GM12892 (cell line): ENCODE results near the gene PSMD7. TPM values are rescaled to one million over a fixed set of nuclear protein-coding genes. Genes with fewer than 3 reads are reported as not detected.

Experiments
- DNase-seq: peaks from one replicate; pipeline ENCODE4 v3.0.0; 2011; ENCODE audit not compliant: insufficient read length
- FAIRE-seq: peaks from 2 replicates; lab custom pipeline; 2011; peaks lifted over from hg19 to GRCh38; lab: Jason Lieb, UNC
- POLR2A ChIP-seq: IDR thresholded peaks from 2 replicates; pipeline ENCODE4 v1.6.1; 2011; ENCODE audit warnings: low read depth, low read length, control low read depth
- POLR2AphosphoS5 ChIP-seq: IDR thresholded peaks from 2 replicates; pipeline ENCODE4 v1.6.1; 2011; ENCODE audit warnings: low read depth, low read length, control low read depth
- TAF1 ChIP-seq: IDR thresholded peaks from 2 replicates; pipeline ENCODE4 v1.6.1; 2011; ENCODE audit warnings: low read depth, mild to moderate bottlenecking, control low read depth, low read length, borderline replicate concordance
- polyA plus RNA-seq: library from polyadenylated mRNA; unstranded; fragments of >200 nt; gene quantifications from one replicate; pipeline ENCODE4 v1.2.1, GENCODE V29; 2012; ENCODE audit warnings: missing spikeins, inconsistent platforms; ENCODE audit not compliant: missing spikeins

PSMD7 gene
- polyA plus RNA-seq = 78.5 TPM

- TF ChIP-seq POLR2AphosphoS5 (peak; percentile 95), TAF1 (peak; percentile 55; the same call in 1 of the 2 replicates), POLR2A (peak; percentile 88)
- FAIRE-seq (peak; percentile 93), DNase-seq (peak; percentile 82)
Measured at GRCh38 chr16:74296432-74297144, at the start of gene PSMD7. Gene PSMD7 (plus strand): TSS chr16:74296814. CDS start chr16:74296915, 101 bp downstream.

GRCh38 chr16:74249254-74249653, 47.4 kb upstream of the PSMD7 start:
- TF ChIP-seq POLR2AphosphoS5 (no peak), POLR2A (no peak), TAF1 (no peak)
- no peak for DNase-seq
- FAIRE-seq = no peak

- TF ChIP-seq POLR2AphosphoS5 = no peak
- no peak for TF ChIP-seq TAF1
- TF ChIP-seq POLR2A = no peak
- no peak for FAIRE-seq
- DNase-seq = no peak
Measured at GRCh38 chr16:74249846-74250245, 46.8 kb upstream of the PSMD7 start.

- TF ChIP-seq POLR2AphosphoS5 (no peak), TAF1 (no peak), POLR2A (no peak)
- FAIRE-seq (no peak), DNase-seq (no peak)
Measured at GRCh38 chr16:74252329-74252728, 44.3 kb upstream of the PSMD7 start.

GRCh38 chr16:74253161-74253938, 43.3 kb upstream of the PSMD7 start:
- DNase-seq = no peak
- no peak for FAIRE-seq

GRCh38 chr16:74257061-74257460, 39.6 kb upstream of the PSMD7 start:
- TF ChIP-seq POLR2A = no peak
- TF ChIP-seq POLR2AphosphoS5 = no peak
- no peak for TF ChIP-seq TAF1
- no peak for DNase-seq
- FAIRE-seq = no peak

More at GRCh38 chr16:74253161-74253938, 43.3 kb upstream of the PSMD7 start:
- no peak for TF ChIP-seq TAF1
- no peak for TF ChIP-seq POLR2A
- no peak for TF ChIP-seq POLR2AphosphoS5

- FAIRE-seq (no peak), DNase-seq (no peak)
- no peak for TF ChIP-seq POLR2AphosphoS5
- no peak for TF ChIP-seq POLR2A
- TF ChIP-seq TAF1 = no peak
Measured at GRCh38 chr16:74261068-74261467, 35.5 kb upstream of the PSMD7 start.

- DNase-seq = no peak
- FAIRE-seq = no peak
- TF ChIP-seq POLR2A (no peak), POLR2AphosphoS5 (no peak), TAF1 (no peak)
Measured at GRCh38 chr16:74264811-74265210, 31.8 kb upstream of the PSMD7 start.

- TF ChIP-seq POLR2A = no peak
- no peak for TF ChIP-seq POLR2AphosphoS5
- TF ChIP-seq TAF1 = no peak
- no peak for FAIRE-seq
- DNase-seq = no peak
Measured at GRCh38 chr16:74268372-74268782, 28.2 kb upstream of the PSMD7 start.

GRCh38 chr16:74271872-74272271, 24.7 kb upstream of the PSMD7 start:
- TF ChIP-seq POLR2A = no peak
- TF ChIP-seq TAF1 = no peak
- TF ChIP-seq POLR2AphosphoS5 = no peak
- DNase-seq (no peak), FAIRE-seq (no peak)

- DNase-seq = no peak
- FAIRE-seq = no peak
- TF ChIP-seq TAF1 = no peak
- TF ChIP-seq POLR2AphosphoS5 = no peak
- TF ChIP-seq POLR2A = no peak
Measured at GRCh38 chr16:74275031-74275636, 21.5 kb upstream of the PSMD7 start.
